IMR-90 (cell line): Measurements from ENCODE around the gene FSTL5. TPM values are rescaled to one million over a fixed set of nuclear protein-coding genes. Genes with fewer than 3 reads are reported as not detected.

ENCODE experiments used
- ATAC-seq: fragments of 200-7000 bp; cut with Tn5 transposase; 2 replicates; pipeline ENCODE4 v1.9.1; 2020; ENCODE audit warnings: low read depth, mild to moderate bottlenecking, moderate library complexity
- BruUV-seq: library from RNA; stranded (reverse); fragments of 400-500 nt; replicated peaks from 2 replicates; lab custom pipeline; 2021; lab: Mats Ljungman, UMichigan
- CTCF ChIA-PET: fragments of 300-600 bp; formaldehyde crosslinking; extraction: SDS; loops from one replicate; lab custom pipeline; 2021; ENCODE audit warnings: antibody characterized with exemption; lab: Yijun Ruan, JAX
- POLR2A ChIA-PET: fragments of 300-600 bp; sonication (Branson Sonifier 250); formaldehyde crosslinking; loops from one replicate; lab custom pipeline; 2022; ENCODE audit warnings: antibody characterized with exemption; ENCODE audit not compliant: unreplicated experiment; lab: Charles Lee
- DNase-seq: peaks from one replicate; pipeline ENCODE4 v3.0.0; 2013
- H2AFZ ChIP-seq: replicated peaks from 2 replicates; pipeline ENCODE3; 2013; ENCODE audit warnings: low read length, mild to moderate bottlenecking; ENCODE audit not compliant: poor library complexity
- H2AK5ac ChIP-seq: 2 replicates; pipeline ENCODE4 v1.6.1; 2013; ENCODE audit warnings: low read depth, low read length, inconsistent platforms
- H2AK9ac ChIP-seq: replicated peaks from 2 replicates; pipeline ENCODE3; 2013; ENCODE audit warnings: mild to moderate bottlenecking, low read depth, low read length, moderate library complexity; ENCODE audit not compliant: poor library complexity
- H2BK120ac ChIP-seq: 2 replicates; pipeline ENCODE4 v1.6.1; 2013; ENCODE audit warnings: low read depth, low read length, inconsistent platforms
- H2BK15ac ChIP-seq: 3 replicates; pipeline ENCODE4 v1.6.1; 2013; ENCODE audit warnings: low read depth, low read length, inconsistent platforms
- H2BK20ac ChIP-seq: 2 replicates; pipeline ENCODE4 v1.6.1; 2013; ENCODE audit warnings: low read depth, mild to moderate bottlenecking, inconsistent platforms, low read length, moderate library complexity
- H2BK5ac ChIP-seq: 2 replicates; pipeline ENCODE4 v1.6.1; 2013; ENCODE audit warnings: mild to moderate bottlenecking, low read depth, low read length, inconsistent platforms; ENCODE audit not compliant: poor library complexity, severe bottlenecking
- H3K14ac ChIP-seq: replicated peaks from 2 replicates; pipeline ENCODE4 v1.6.1; 2013; ENCODE audit warnings: low read depth, low read length, inconsistent platforms
- H3K18ac ChIP-seq: 2 replicates; pipeline ENCODE4 v1.6.1; 2013; ENCODE audit warnings: low read depth, low read length, control low read depth
- H3K23ac ChIP-seq: 2 replicates; pipeline ENCODE4 v1.6.1; 2013; ENCODE audit warnings: low read depth, low read length, inconsistent platforms
- H3K27ac ChIP-seq: 2 replicates; pipeline ENCODE4 v1.5.1; 2013; ENCODE audit warnings: mild to moderate bottlenecking, control low read depth, low read length; ENCODE audit not compliant: insufficient read depth
- H3K27me3 ChIP-seq: 2 replicates; pipeline ENCODE4 v1.6.1; 2013; ENCODE audit warnings: low read length; ENCODE audit not compliant: control insufficient read depth, insufficient read depth
- H3K36me3 ChIP-seq: 2 replicates; pipeline ENCODE4 v1.6.1; 2013; ENCODE audit warnings: low read length, mixed read lengths; ENCODE audit not compliant: control insufficient read depth, insufficient read depth
- H3K4ac ChIP-seq: 2 replicates; pipeline ENCODE4 v1.6.1; 2013; ENCODE audit warnings: low read depth, low read length, inconsistent platforms
- H3K4me1 ChIP-seq: 2 replicates; pipeline ENCODE4 v1.6.1; 2013; ENCODE audit warnings: low read length, mixed read lengths; ENCODE audit not compliant: control insufficient read depth, insufficient read depth
- H3K4me2 ChIP-seq: 2 replicates; pipeline ENCODE4 v1.6.1; 2013; ENCODE audit warnings: low read depth, mild to moderate bottlenecking, control low read depth, low read length, moderate library complexity
- H3K4me3 ChIP-seq: 2 replicates; pipeline ENCODE4 v1.5.1; 2013; ENCODE audit warnings: low read depth, mild to moderate bottlenecking, control low read depth, low read length, moderate library complexity; ENCODE audit not compliant: insufficient read depth
- H3K56ac ChIP-seq: 2 replicates; pipeline ENCODE4 v1.6.1; 2013; ENCODE audit warnings: low read length, inconsistent platforms; ENCODE audit not compliant: insufficient read depth; ENCODE audit errors: extremely low read depth
- H3K79me1 ChIP-seq, 2 experiments: 2 replicates each; pipeline ENCODE4 v1.6.1; 2013; ENCODE audit warnings: low read length in 2 of 2, inconsistent platforms in 1 of 2, low read depth in 1 of 2
- H3K9ac ChIP-seq: 2 replicates; pipeline ENCODE4 v1.6.1; 2013; ENCODE audit warnings: low read depth, low read length, control low read depth
- H3K9me1 ChIP-seq: 2 replicates; pipeline ENCODE4 v1.6.1; 2013; ENCODE audit warnings: low read length, inconsistent platforms; ENCODE audit not compliant: insufficient read depth
- H3K9me3 ChIP-seq: 2 replicates; pipeline ENCODE4 v1.6.1; 2013; ENCODE audit warnings: low read length; ENCODE audit not compliant: control insufficient read depth, insufficient read depth
- H4K20me1 ChIP-seq: 2 replicates; pipeline ENCODE4 v1.6.1; 2013; ENCODE audit warnings: low read length, inconsistent platforms; ENCODE audit not compliant: insufficient read depth
- H4K5ac ChIP-seq: 2 replicates; pipeline ENCODE4 v1.6.1; 2013; ENCODE audit warnings: mild to moderate bottlenecking, low read depth, low read length, control low read depth
- H4K8ac ChIP-seq, 2 experiments: 2 replicates each; pipeline ENCODE4 v1.6.1; 2013; ENCODE audit warnings: low read depth in 2 of 2, low read length in 2 of 2, control low read depth in 1 of 2, inconsistent platforms in 1 of 2
- H4K91ac ChIP-seq: 2 replicates; pipeline ENCODE4 v1.6.1; 2013; ENCODE audit warnings: low read depth, low read length, inconsistent platforms; ENCODE audit not compliant: insufficient read depth
- BHLHE40 ChIP-seq: fragments of 150-350 bp; IDR thresholded peaks from 2 replicates; pipeline ENCODE4 v1.6.1; 2016; ENCODE audit warnings: mild to moderate bottlenecking, low read depth, low read length
- CEBPB ChIP-seq: IDR thresholded peaks from 2 replicates; pipeline ENCODE4 v1.6.1; 2012; ENCODE audit warnings: low read depth, low read length, improper control_type of control experiment
- CHD1 ChIP-seq: IDR thresholded peaks from 2 replicates; pipeline ENCODE4 v1.6.1; 2012; ENCODE audit warnings: low read depth, low read length, improper control_type of control experiment
- CTCF ChIP-seq: conservative IDR thresholded peaks from 2 replicates; pipeline ENCODE4 v1.5.1; 2012; ENCODE audit warnings: mild to moderate bottlenecking, low read depth, low read length, improper control_type of control experiment
- ELK1 ChIP-seq: fragments of 150-350 bp; IDR thresholded peaks from 2 replicates; pipeline ENCODE4 v1.6.1; 2016; ENCODE audit warnings: low read depth, mild to moderate bottlenecking, low read length, moderate library complexity, borderline replicate concordance
- FOS ChIP-seq: fragments of 150-350 bp; IDR thresholded peaks from 2 replicates; pipeline ENCODE4 v1.6.1; 2016; ENCODE audit warnings: low read depth, low read length
- MAFK ChIP-seq: IDR thresholded peaks from 2 replicates; pipeline ENCODE4 v1.6.1; 2012; ENCODE audit warnings: low read depth, low read length, improper control_type of control experiment
- MAZ ChIP-seq: IDR thresholded peaks from 2 replicates; pipeline ENCODE4 v1.6.1; 2012; ENCODE audit warnings: low read depth, mild to moderate bottlenecking, low read length, improper control_type of control experiment, moderate library complexity, borderline replicate concordance
- MXI1 ChIP-seq: IDR thresholded peaks from 2 replicates; pipeline ENCODE4 v1.6.1; 2012; ENCODE audit warnings: low read depth, mild to moderate bottlenecking, low read length, moderate library complexity, borderline replicate concordance
- NFE2L2 ChIP-seq: fragments of 150-350 bp; IDR thresholded peaks from 2 replicates; pipeline ENCODE4 v1.6.1; 2016; ENCODE audit warnings: low read depth, mild to moderate bottlenecking, low read length
- POLR2A ChIP-seq: IDR thresholded peaks from 2 replicates; pipeline ENCODE4 v1.6.1; 2012; ENCODE audit warnings: mild to moderate bottlenecking, low read depth, low read length
- RAD21 ChIP-seq: IDR thresholded peaks from 2 replicates; pipeline ENCODE4 v1.6.1; 2012; ENCODE audit warnings: low read length, improper control_type of control experiment
- RCOR1 ChIP-seq: IDR thresholded peaks from 2 replicates; pipeline ENCODE4 v1.6.1; 2012; ENCODE audit warnings: mild to moderate bottlenecking, low read length, improper control_type of control experiment; ENCODE audit not compliant: insufficient replicate concordance
- SMC3 ChIP-seq: fragments of 150-350 bp; IDR thresholded peaks from 2 replicates; pipeline ENCODE4 v1.6.1; 2016; ENCODE audit warnings: low read depth, mild to moderate bottlenecking, antibody characterized with exemption, low read length, moderate library complexity
- WGBS, 2 experiments: methylation state at CpG; one replicate each; pipeline versions ENCODE4 v1.1.5 to v1.1.7; 2013; ENCODE audit warnings: missing lambda C conversion rate in 2 of 2; ENCODE audit not compliant: insufficient read length in 1 of 2; ENCODE audit errors: extremely low coverage in 2 of 2; 5-methylcytosine and 5-hydroxymethylcytosine counted together
- dilution Hi-C: fragments of 300-500 bp; cut with HindIII; formaldehyde crosslinking; loops from one replicate; pipeline ENCODE4 v1.14.3; 2018; ENCODE audit warnings: low sequenced_read_pairs; ENCODE audit not compliant: unreplicated experiment
- in situ Hi-C: fragments of 300-500 bp; cut with MboI; formaldehyde crosslinking; loops from 3 replicates; pipeline ENCODE4 v1.14.3; 2019; ENCODE audit warnings: low sequenced_read_pairs, inconsistent platforms, mixed read lengths
- intact Hi-C: fragments of 100-400 bp; cut with micrococcal nuclease; formaldehyde crosslinking; loops from 2 replicates; pipeline ENCODE4 v1.10.0; 2022
- polyA plus RNA-seq, 3 experiments: library from polyadenylated mRNA; depleted of rRNA; stranded (reverse); fragments of >200 nt; gene quantifications; 2 replicates each; pipeline ENCODE4 v1.2.3, GENCODE V29; 2012; ENCODE audit warnings: low replicate concordance in 1 of 3
- total RNA-seq: library from RNA; depleted of rRNA; stranded (reverse); fragments of >200 nt; gene quantifications from 2 replicates; pipeline ENCODE4 v1.2.3, GENCODE V29; 2012

The FSTL5 gene
- total and polyA plus RNA-seq, 2 of the 4 experiments (the other 2 are of a cell fraction): under 0.01 TPM; not detected in 1

- no peaks in the 10 kb centered on the region for H3K27me3 ChIP-seq
- no peak overlapping the region for H3K14ac ChIP-seq
- no peak overlapping the region for H3K27ac ChIP-seq
- POLR2A ChIA-PET: no interaction called here
- H4K8ac ChIP-seq: no peak overlapping the region
- no peaks in the 10 kb centered on the region for H3K79me1 ChIP-seq
- peaks cover 4% of the 10 kb centered on the region; the same call in 1 of the 2 replicates for H3K9me3 ChIP-seq
- H2AK9ac ChIP-seq: no peak overlapping the region
- H3K4me3 ChIP-seq: no peak overlapping the region
- dilution Hi-C loops (no loop called here), intact Hi-C loops (no loop called here), in situ Hi-C loops (no loop called here)
- no peak overlapping the region for H3K18ac ChIP-seq
- CTCF ChIA-PET: no interaction called here
- no peak for ATAC-seq
- no peak overlapping the region for H2AFZ ChIP-seq
- no peak for DNase-seq
- no TSS peak for BruUV-seq
- H3K9ac ChIP-seq: no peak overlapping the region
- no peak overlapping the region for H2BK15ac ChIP-seq
- no peaks in the 10 kb centered on the region for H4K20me1 ChIP-seq
- H3K36me3 ChIP-seq: no peaks in the 10 kb centered on the region
- H2AK5ac ChIP-seq: no peak overlapping the region
- H3K9me1 ChIP-seq: no peaks in the 10 kb centered on the region
- no peak overlapping the region for H3K56ac ChIP-seq
- no peak overlapping the region for H2BK5ac ChIP-seq
- TF ChIP-seq NFE2L2 (no peak), MXI1 (no peak), RCOR1 (no peak), CTCF (no peak), RAD21 (no peak), ELK1 (no peak), POLR2A (no peak), MAFK (no peak), BHLHE40 (no peak), SMC3 (no peak), CEBPB (no peak), MAZ (no peak), CHD1 (no peak), FOS (no peak)
- no peaks in the 10 kb centered on the region for H3K4me1 ChIP-seq
- H3K4me2 ChIP-seq: no peak overlapping the region
- H4K91ac ChIP-seq: no peak overlapping the region
- H2BK20ac ChIP-seq: no peak overlapping the region
- no peak overlapping the region for H2BK120ac ChIP-seq
- H4K5ac ChIP-seq: no peak overlapping the region
- WGBS, 2 experiments: no CpG with 5 or more reads among the region's 2 CpGs
- H3K23ac ChIP-seq: no peak overlapping the region
- no peak overlapping the region for H3K4ac ChIP-seq
Observed at GRCh38 chr4:161343569-161343950, 820.2 kb downstream of the FSTL5 start.
